Hepatic stellate cell (primary cell): Measurements from ENCODE around the gene AXIN1.
"Not testable (repeated sequence)": the region's sequence is repeated elsewhere in the genome, so short reads cannot be mapped to it uniquely, and the experiment has no call there.

Experiments used
- DNase-seq: peaks from one replicate; pipeline ENCODE4 v3.0.0; 2011; ENCODE audit warnings: low spot score

Gene AXIN1

GRCh38 chr16:352547-353403, at the start of gene AXIN1:
Gene AXIN1, minus strand, starts transcription at chr16:352723. Its CDS starts 5,698 bp downstream, at chr16:347025.
- peak; percentile 87 for DNase-seq

GRCh38 chr16:401468-402348, 49.2 kb upstream of the AXIN1 start, which contains the start of gene DECR2:
Gene DECR2, plus strand, starts transcription at chr16:401885. Its CDS starts 79 bp downstream, at chr16:401964.
- peak; percentile 97 for DNase-seq

- no peak for DNase-seq
Measured at GRCh38 chr16:400061-400591, 47.6 kb upstream of the AXIN1 start.

- DNase-seq, result no peak
Measured at GRCh38 chr16:399340-400019, 47.0 kb upstream of the AXIN1 start.

- no peak for DNase-seq
Measured at GRCh38 chr16:398561-399339, 46.2 kb upstream of the AXIN1 start.

- DNase-seq, result peak; percentile 91
Measured at GRCh38 chr16:397736-398332, 45.3 kb upstream of the AXIN1 start.

GRCh38 chr16:397135-397661, 44.7 kb upstream of the AXIN1 start, which contains the start of gene NME4:
Gene NME4, plus strand, starts transcription at chr16:397199. Its CDS starts 24 bp downstream, at chr16:397223.
- peak; percentile 59 for DNase-seq

GRCh38 chr16:396605-397004, 44.1 kb upstream of the AXIN1 start:
- DNase-seq, result peak; percentile 74

GRCh38 chr16:396199-396598, 43.7 kb upstream of the AXIN1 start:
- no peak for DNase-seq

GRCh38 chr16:392450-393030, 40.0 kb upstream of the AXIN1 start:
- no peak for DNase-seq

GRCh38 chr16:391885-392335, 39.4 kb upstream of the AXIN1 start:
- peak; percentile 73 for DNase-seq

- no peak for DNase-seq
Measured at GRCh38 chr16:389352-389751, 36.8 kb upstream of the AXIN1 start.

GRCh38 chr16:387761-388666, 35.5 kb upstream of the AXIN1 start:
- DNase-seq, result not testable (repeated sequence)

- DNase-seq, result no peak
Measured at GRCh38 chr16:386641-387156, 34.2 kb upstream of the AXIN1 start.

- DNase-seq, result no peak
Measured at GRCh38 chr16:383326-384051, 31.0 kb upstream of the AXIN1 start.

- DNase-seq, result peak; percentile 88
Measured at GRCh38 chr16:381789-382717, 29.5 kb upstream of the AXIN1 start, which contains the start of gene PGAP6. Gene PGAP6, minus strand, starts transcription at chr16:381978. Its CDS starts 157 bp downstream, at chr16:381821.
